Glomerular visceral epithelial cell (primary cell): ENCODE data around the gene LONRF3.

Experiments
- DNase-seq: peaks from one replicate; pipeline ENCODE4 v3.0.0-alpha.2; 2016; ENCODE audit errors: extremely low spot score

LONRF3 gene

GRCh38 chrX:118974088-118974907 is at the start of gene LONRF3:
TSS of gene LONRF3 (plus strand) at chrX:118974618. CDS start at chrX:118974781, 163 bp downstream.
- DNase-seq = peak; percentile 6

GRCh38 chrX:118928151-118928550 is 46.3 kb upstream of the LONRF3 start:
- no peak for DNase-seq

GRCh38 chrX:118935352-118935751 is 39.1 kb upstream of the LONRF3 start:
- DNase-seq = no peak

GRCh38 chrX:118941147-118941546 is 33.3 kb upstream of the LONRF3 start:
- DNase-seq = no peak

GRCh38 chrX:118943102-118943501 is 31.3 kb upstream of the LONRF3 start:
- no peak for DNase-seq

- no peak for DNase-seq
These were observed 28.5 kb upstream of the LONRF3 start for GRCh38 chrX:118945921-118946320.

GRCh38 chrX:118948270-118948669 is 26.1 kb upstream of the LONRF3 start:
- DNase-seq = no peak

- DNase-seq = no peak
These were observed 12.4 kb upstream of the LONRF3 start for GRCh38 chrX:118961866-118962560.

- DNase-seq = no peak
These were observed 11.3 kb upstream of the LONRF3 start for GRCh38 chrX:118963159-118963558.

- no peak for DNase-seq
These were observed 10.2 kb upstream of the LONRF3 start for GRCh38 chrX:118964252-118964651.

GRCh38 chrX:118965395-118965794 is 9.0 kb upstream of the LONRF3 start:
- DNase-seq = no peak

GRCh38 chrX:118968031-118968430 is 6.4 kb upstream of the LONRF3 start:
- no peak for DNase-seq

GRCh38 chrX:118971552-118971951 is 2.9 kb upstream of the LONRF3 start:
- DNase-seq = no peak

- DNase-seq = no peak
These were observed 880 bp upstream of the LONRF3 start for GRCh38 chrX:118973389-118974087.

GRCh38 chrX:118974908-118975671 is 672 bp downstream of the LONRF3 start:
- peak; percentile 4 for DNase-seq

- DNase-seq = peak; percentile 59
These were observed 1.6 kb downstream of the LONRF3 start for GRCh38 chrX:118975831-118976598.

- peak; percentile 61 for DNase-seq
These were observed 2.4 kb downstream of the LONRF3 start for GRCh38 chrX:118976599-118977340.

- no peak for DNase-seq
These were observed 3.0 kb downstream of the LONRF3 start for GRCh38 chrX:118977424-118977823.

- no peak for DNase-seq
These were observed 4.0 kb downstream of the LONRF3 start for GRCh38 chrX:118978451-118978850.

- no peak for DNase-seq
These were observed 6.3 kb downstream of the LONRF3 start for GRCh38 chrX:118980761-118981160.
